HepG2 (cell line): ENCODE results near the gene HNRNPR. TPM values are rescaled to one million over a fixed set of nuclear protein-coding genes. Genes with fewer than 3 reads are reported as not detected.
A peak's percentile ranks its signal among the peaks of the same experiment; 100 is the strongest.

ENCODE experiments used
- CENPT ChIP-seq: sonication (generic); formaldehyde crosslinking; IDR thresholded peaks from 2 replicates; pipeline ENCODE4 v1.8.0; 2022; ENCODE audit warnings: low read depth, mild to moderate bottlenecking, moderate library complexity, missing genetic modification reagents
- ELF4 ChIP-seq: sonication (generic); formaldehyde crosslinking; IDR thresholded peaks from 2 replicates; pipeline ENCODE4 v1.5.0; 2020; ENCODE audit warnings: missing genetic modification reagents, mild to moderate bottlenecking, moderate library complexity, borderline replicate concordance
- GTF3A ChIP-seq: sonication (generic); formaldehyde crosslinking; conservative IDR thresholded peaks from 2 replicates; pipeline ENCODE4 v1.4.0; 2020; ENCODE audit warnings: mild to moderate bottlenecking, missing genetic modification reagents
- HIVEP1 ChIP-seq: sonication (generic); formaldehyde crosslinking; IDR thresholded peaks from 2 replicates; pipeline ENCODE4 v1.4.0; 2020; ENCODE audit warnings: mild to moderate bottlenecking, missing genetic modification reagents
- KDM4B ChIP-seq: sonication (generic); formaldehyde crosslinking; IDR thresholded peaks from 2 replicates; pipeline ENCODE4 v1.4.0; 2020; ENCODE audit warnings: missing genetic modification reagents
- KDM5A ChIP-seq: fragments of 200-600 bp; sonication (generic); IDR thresholded peaks from 2 replicates; pipeline ENCODE4 v1.7.0; 2018; ENCODE audit warnings: antibody characterized with exemption, mild to moderate bottlenecking, low read length, borderline replicate concordance
- MIER3 ChIP-seq: IDR thresholded peaks from 2 replicates; pipeline ENCODE4 v1.6.1; 2016; ENCODE audit warnings: missing compliant biosample characterization, borderline replicate concordance
- NPAS2 ChIP-seq: sonication (generic); formaldehyde crosslinking; IDR thresholded peaks from 2 replicates; pipeline ENCODE4 v1.8.0; 2022; ENCODE audit warnings: mild to moderate bottlenecking, missing genetic modification reagents, borderline replicate concordance
- SPEN ChIP-seq: sonication (generic); formaldehyde crosslinking; IDR thresholded peaks from 2 replicates; pipeline ENCODE4 v1.5.1; 2020; ENCODE audit warnings: low read depth, mild to moderate bottlenecking, missing genetic modification reagents
- ZBTB21 ChIP-seq: sonication (generic); formaldehyde crosslinking; IDR thresholded peaks from 2 replicates; pipeline ENCODE4 v1.4.0; 2020; ENCODE audit warnings: missing genetic modification reagents
- ZBTB4 ChIP-seq: sonication (generic); formaldehyde crosslinking; IDR thresholded peaks from 2 replicates; pipeline ENCODE4 v1.4.0; 2020; ENCODE audit warnings: missing genetic modification reagents, mild to moderate bottlenecking, borderline replicate concordance
- ZC3H4 ChIP-seq: sonication (generic); formaldehyde crosslinking; IDR thresholded peaks from 2 replicates; pipeline ENCODE4 v1.4.0; 2020; ENCODE audit warnings: missing genetic modification reagents, borderline replicate concordance
- ZFP82 ChIP-seq: sonication (generic); formaldehyde crosslinking; IDR thresholded peaks from 2 replicates; pipeline ENCODE4 v1.5.1; 2020; ENCODE audit warnings: mild to moderate bottlenecking, missing genetic modification reagents, borderline replicate concordance
- ZNF20 ChIP-seq: sonication (generic); formaldehyde crosslinking; IDR thresholded peaks from 2 replicates; pipeline ENCODE4 v1.4.0; 2020; ENCODE audit warnings: mild to moderate bottlenecking, moderate library complexity, missing genetic modification reagents
- ZNF407 ChIP-seq: sonication (generic); formaldehyde crosslinking; IDR thresholded peaks from one replicate; pipeline ENCODE4 v1.5.1; 2020; ENCODE audit warnings: mild to moderate bottlenecking, missing genetic modification reagents; ENCODE audit errors: not compliant biosample characterization
- ZNF563 ChIP-seq: sonication (generic); formaldehyde crosslinking; IDR thresholded peaks from 2 replicates; pipeline ENCODE4 v1.8.0; 2022; ENCODE audit warnings: mild to moderate bottlenecking, moderate library complexity, missing genetic modification reagents
- ZSCAN31 ChIP-seq: sonication (generic); formaldehyde crosslinking; IDR thresholded peaks from 2 replicates; pipeline ENCODE4 v1.5.0; 2020; ENCODE audit warnings: low read depth, mild to moderate bottlenecking, missing genetic modification reagents
- polyA plus RNA-seq, 8 experiments: library from polyadenylated mRNA; depleted of rRNA in 3 of 8; stranded (reverse) in 7 of 8; unstranded in 1 of 8; fragments of >200 nt; fragmentation: Illumina TruSeq in 4 of 8; extraction: Trizol in 4 of 8; gene quantifications; 2 replicates each; pipeline versions ENCODE4 v1.2.1 to v1.2.3, GENCODE V29; 2011 to 2016; ENCODE audit warnings: low read depth in 4 of 8, missing spikeins in 1 of 8, mixed read lengths in 1 of 8; ENCODE audit not compliant: insufficient read depth in 1 of 8
- total RNA-seq, 5 experiments: library from RNA; depleted of rRNA; stranded (reverse); fragments of >200 nt; fragmentation: Illumina TruSeq; extraction: Trizol; gene quantifications; 2 replicates each; pipeline ENCODE4 v1.2.3, GENCODE V29; 2016; ENCODE audit warnings: low read depth in 1 of 5

The HNRNPR gene
- total and polyA plus RNA-seq, 2 of the 13 experiments (the other 11 are each of a cell fraction or from before 2014, with no cell fraction given), result 133 to 216 TPM

GRCh38 chr1:23369335-23370013 is 25.4 kb upstream of the HNRNPR start, which contains the start of gene ZNF436 (continued):
- no peak for TF ChIP-seq ZNF407 (CRISPR knock-in tag)
- TF ChIP-seq ZFP82 (CRISPR knock-in tag), result no peak
- TF ChIP-seq ZSCAN31, result no peak
- no peak for TF ChIP-seq KDM5A
- peak; percentile 53; the same call in 1 of the 2 replicates for TF ChIP-seq ZC3H4 (CRISPR knock-in tag)
- no peak for TF ChIP-seq GTF3A (CRISPR knock-in tag)
- peak; percentile 38; the same call in 1 of the 2 replicates for TF ChIP-seq HIVEP1
- TF ChIP-seq ELF4 (CRISPR knock-in tag), result 0 out of 2 replicates have a peak, but pooled peaks have one; percentile 34
- no peak for TF ChIP-seq CENPT
- TF ChIP-seq ZNF20 (CRISPR knock-in tag), result peak; percentile 57; the same call in 1 of the 2 replicates
- TF ChIP-seq NPAS2 (CRISPR knock-in tag), result no peak
- no peak for TF ChIP-seq SPEN (CRISPR knock-in tag)
- TF ChIP-seq ZBTB21 (CRISPR knock-in tag), result no peak
- 0 out of 2 replicates have a peak, but pooled peaks have one; percentile 2 for TF ChIP-seq KDM4B (CRISPR knock-in tag)
- TF ChIP-seq MIER3, result no peak
- TF ChIP-seq ZBTB4 (CRISPR knock-in tag), result 0 out of 2 replicates have a peak, but pooled peaks have one; percentile 3
- 0 out of 2 replicates have a peak, but pooled peaks have one; percentile 3 for TF ChIP-seq ZNF563 (CRISPR knock-in tag)
